ENCODE data around the gene HPD. TPM values are rescaled to one million over a fixed set of nuclear protein-coding genes. Genes with fewer than 3 reads are reported as not detected.
A peak's percentile ranks its signal among the peaks of the same experiment; 100 is the strongest.

Gene HPD
- total and polyA plus RNA-seq, 2 donors (not counting 3 experiments of a cell fraction or from before 2014, with no cell fraction given): not detected

GRCh38 chr12:121810833-121811433 is 47.7 kb downstream of the HPD start:
- Histone ChIP-seq H3K27ac (ENCODE audit: insufficient read depth, low read depth, low read length) (no peak overlapping the region), H3K9me1 (replicated peaks; ENCODE audit: control insufficient read depth, extremely low read depth, insufficient read depth, low read length) (no peaks in the 10 kb centered on the region), H4K20me1 (replicated peaks; ENCODE audit: control insufficient read depth, extremely low read depth, insufficient read depth, low read length) (no peaks in the 10 kb centered on the region), H3K27me3 (ENCODE audit: control insufficient read depth in 2 of 2, insufficient read depth in 2 of 2, low read length in 2 of 2) (no peaks in the 10 kb centered on the region), H3K79me2 (ENCODE audit: control insufficient read depth, insufficient read depth, low read length) (peaks cover 80% of the 10 kb centered on the region), H3K4me2 (ENCODE audit: insufficient read depth, low read length) (peak overlapping the region; percentile 47), H3K9me3 (replicated peaks; ENCODE audit: control insufficient read depth, insufficient read depth, low read length) (no peaks in the 10 kb centered on the region), H3K4me1 (ENCODE audit: control insufficient read depth, extremely low read depth, insufficient read depth, low read length) (peaks cover 35% of the 10 kb centered on the region), H3K9ac (replicated peaks; ENCODE audit: extremely low read depth, insufficient read depth, low read length) (no peak overlapping the region), H3K4me3 (replicated peaks in 1 of 3; ENCODE audit: insufficient read depth in 1 of 3, low read depth in 1 of 3, low read length in 3 of 3) (no peak overlapping the region), H2AFZ (ENCODE audit: low read depth, low read length) (no peak overlapping the region), H3K36me3 (ENCODE audit: control insufficient read depth in 2 of 2, extremely low read depth in 1 of 2, insufficient read depth in 2 of 2, low read length in 2 of 2) (peaks cover 4 to 38% of the 10 kb centered on the region in 2 experiments)
- POLR2A ChIA-PET: interaction anchor here (1.0 to 2.5 kb wide), 3 partner anchors 9 to 124 kb away, joined by 3 to 37 read pairs (median 20); partner anchors contain the start of gene RHOF
- intact Hi-C loops (cut with micrococcal nuclease) (no loop called here), dilution Hi-C loops (cut with MboI; ENCODE audit: extremely low pct_ligation_motif_present, low sequenced_read_pairs) (no loop called here)
- no TSS peak for BruUV-seq (replicated peaks)
- CTCF ChIA-PET: interaction anchor here (0.7 to 12.8 kb wide), 10 partner anchors 12 to 258 kb away, joined by 3 to 774 read pairs (median 8); partner anchors contain the start of genes PSMD9, RHOF, SETD1B and TMEM120B
- FAIRE-seq (no peak), DNase-seq (ENCODE audit: low read depth, low spot score) (no peak)
- TF ChIP-seq POLR2A (IDR thresholded peaks at IDR 0.05; ENCODE audit: low read depth, low read length) (no peak), JUN (IDR thresholded peaks at IDR 0.05; ENCODE audit: borderline replicate concordance, insufficient read depth, insufficient read length, low read depth) (no peak), MAX (IDR thresholded peaks at IDR 0.05; ENCODE audit: insufficient read depth, insufficient read length) (no peak), EZH2 (IDR thresholded peaks at IDR 0.05; ENCODE audit: borderline replicate concordance, low read depth, low read length, severe bottlenecking) (no peak)

GRCh38 chr12:121810234-121810817 is 48.3 kb downstream of the HPD start:
- CTCF ChIA-PET: interaction anchor here (0.9 to 12.8 kb wide), 5 partner anchors 12 to 78 kb away, joined by 3 to 774 read pairs (median 19); partner anchors contain the start of genes RHOF and SETD1B
- no peak overlapping the region for H3K27ac ChIP-seq (ENCODE audit: insufficient read depth, low read depth, low read length)
- H3K4me3 ChIP-seq (replicated peaks in 1 of 3; ENCODE audit: insufficient read depth in 1 of 3, low read depth in 1 of 3, low read length in 3 of 3): no peak overlapping the region
- H2AFZ ChIP-seq (ENCODE audit: low read depth, low read length): no peak overlapping the region
- H3K4me1 ChIP-seq (ENCODE audit: control insufficient read depth, extremely low read depth, insufficient read depth, low read length): peaks cover 39% of the 10 kb centered on the region
- no peaks in the 10 kb centered on the region for H3K9me1 ChIP-seq (replicated peaks; ENCODE audit: control insufficient read depth, extremely low read depth, insufficient read depth, low read length)
- FAIRE-seq (no peak), DNase-seq (ENCODE audit: low read depth, low spot score) (no peak)
- no peaks in the 10 kb centered on the region for H3K27me3 ChIP-seq (ENCODE audit: control insufficient read depth in 2 of 2, insufficient read depth in 2 of 2, low read length in 2 of 2)
- intact Hi-C loops (cut with micrococcal nuclease): no loop called here
- H3K9ac ChIP-seq (replicated peaks; ENCODE audit: extremely low read depth, insufficient read depth, low read length): no peak overlapping the region
- H4K20me1 ChIP-seq (replicated peaks; ENCODE audit: control insufficient read depth, extremely low read depth, insufficient read depth, low read length): no peaks in the 10 kb centered on the region
- H3K79me2 ChIP-seq (ENCODE audit: control insufficient read depth, insufficient read depth, low read length): peaks cover 84% of the 10 kb centered on the region
- dilution Hi-C loops (cut with MboI; ENCODE audit: extremely low pct_ligation_motif_present, low sequenced_read_pairs): no loop called here
- peaks cover 4 to 38% of the 10 kb centered on the region in 2 experiments for H3K36me3 ChIP-seq (ENCODE audit: control insufficient read depth in 2 of 2, extremely low read depth in 1 of 2, insufficient read depth in 2 of 2, low read length in 2 of 2)
- no peaks in the 10 kb centered on the region for H3K9me3 ChIP-seq (replicated peaks; ENCODE audit: control insufficient read depth, insufficient read depth, low read length)
- no peak for TF ChIP-seq POLR2AphosphoS5 (IDR thresholded peaks at IDR 0.05; ENCODE audit: insufficient read depth, low read depth, low read length)
- TF ChIP-seq MYC (IDR thresholded peaks at IDR 0.05; ENCODE audit: low read depth, low read length): no peak
- TF ChIP-seq JUN (IDR thresholded peaks at IDR 0.05; ENCODE audit: borderline replicate concordance, insufficient read depth, insufficient read length, low read depth): no peak
- no peak for TF ChIP-seq CTCF (IDR thresholded peaks at IDR 0.05; ENCODE audit: extremely low read depth in 1 of 2, insufficient read depth in 1 of 2, low read depth in 1 of 2, low read length in 2 of 2)
- TF ChIP-seq MAX (IDR thresholded peaks at IDR 0.05; ENCODE audit: insufficient read depth, insufficient read length): no peak
- no peak for TF ChIP-seq FOS (IDR thresholded peaks at IDR 0.05; ENCODE audit: borderline replicate concordance, insufficient read depth, low read length)
- TF ChIP-seq POLR2A (IDR thresholded peaks at IDR 0.05; ENCODE audit: low read depth, low read length): no peak
- no peak for TF ChIP-seq EZH2 (IDR thresholded peaks at IDR 0.05; ENCODE audit: borderline replicate concordance, low read depth, low read length, severe bottlenecking)
- no peak for TF ChIP-seq GATA2 (IDR thresholded peaks at IDR 0.05; ENCODE audit: insufficient read depth, insufficient read length, low read depth, low read length)
- BruUV-seq (replicated peaks): TSS peak; percentile 35
- no peak overlapping the region for H3K4me2 ChIP-seq (ENCODE audit: insufficient read depth, low read length)
- POLR2A ChIA-PET: interaction anchor here (1.0 to 2.5 kb wide), 3 partner anchors 8 to 124 kb away, joined by 3 to 37 read pairs (median 20); partner anchors contain the start of gene RHOF
